Measurements from ENCODE around the gene SART1.

DNA sequence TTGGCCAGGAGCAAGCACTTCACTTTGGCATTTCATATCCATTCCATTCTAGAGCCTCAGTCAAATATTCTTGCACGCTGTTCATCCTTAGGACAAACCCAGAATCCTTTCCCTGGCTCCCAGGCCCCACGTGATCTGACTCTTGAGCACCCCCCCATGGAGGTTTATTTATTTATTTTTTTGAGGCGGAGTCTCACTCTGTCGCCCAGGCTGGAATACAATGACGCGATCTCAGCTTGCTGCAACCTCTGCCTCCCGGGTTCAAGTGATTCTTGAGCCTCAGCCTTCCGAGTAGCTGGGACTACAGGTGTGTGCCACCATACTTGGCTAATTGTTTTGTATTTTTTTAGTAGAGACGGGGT is 29.0 kb upstream of the SART1 start:
- no peak for TF ChIP-seq POLR2A (IDR thresholded peaks at IDR 0.05)
- TF ChIP-seq CTCF (IDR thresholded peaks at IDR 0.05 in 8 of 11, conservative IDR thresholded peaks at IDR 0.05 in 3 of 11), result no peak
- TF ChIP-seq POLR2AphosphoS5 (IDR thresholded peaks at IDR 0.05), result no peak

All from spleen (tissue), 7 donors.